ENCODE results near the gene SH3RF2.

SH3RF2 gene

DNA sequence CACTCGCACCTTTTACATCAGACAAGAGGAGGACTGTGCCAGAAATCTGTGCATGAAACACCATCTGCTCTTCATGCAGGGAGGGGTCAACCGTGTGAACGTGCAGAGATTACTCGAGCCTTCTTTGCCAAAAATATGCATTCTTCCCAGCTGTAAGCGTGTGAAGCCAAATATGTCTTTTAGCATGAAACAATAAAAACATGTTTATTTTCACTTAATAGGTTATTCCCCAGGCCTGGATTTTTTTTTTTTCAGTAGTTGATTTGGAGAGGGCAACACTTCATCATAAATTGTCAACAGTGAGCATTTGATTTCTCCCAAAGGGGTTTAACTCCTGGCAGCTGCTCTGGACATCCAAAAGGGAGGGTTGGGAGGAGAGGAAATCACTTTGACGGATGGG is 145.2 kb downstream of the SH3RF2 start:
- no peak overlapping the region for H3K27ac ChIP-seq (ENCODE audit: low read length)
- H3K4me1 ChIP-seq (ENCODE audit: control insufficient read depth, insufficient read depth, low read length): no peaks in the 10 kb centered on the region
- peaks cover 0 to 6% of the 10 kb centered on the region in 2 donors for H3K27me3 ChIP-seq (ENCODE audit: control insufficient read depth in 1 of 2, insufficient read depth in 2 of 2, low read length in 2 of 2)
- H3K4me3 ChIP-seq (ENCODE audit: low read length in 2 of 2): no peak overlapping the region
- peaks cover 0 to 2% of the 10 kb centered on the region in 2 donors for H3K9me3 ChIP-seq (ENCODE audit: control insufficient read depth in 2 of 2, low read length in 2 of 2)
- H3K9ac ChIP-seq (ENCODE audit: low read length in 2 of 2): no peak overlapping the region
- H3K36me3 ChIP-seq (ENCODE audit: control insufficient read depth in 2 of 2, insufficient read depth in 2 of 2, low read length in 2 of 2): no peaks in the 10 kb centered on the region

DNA sequence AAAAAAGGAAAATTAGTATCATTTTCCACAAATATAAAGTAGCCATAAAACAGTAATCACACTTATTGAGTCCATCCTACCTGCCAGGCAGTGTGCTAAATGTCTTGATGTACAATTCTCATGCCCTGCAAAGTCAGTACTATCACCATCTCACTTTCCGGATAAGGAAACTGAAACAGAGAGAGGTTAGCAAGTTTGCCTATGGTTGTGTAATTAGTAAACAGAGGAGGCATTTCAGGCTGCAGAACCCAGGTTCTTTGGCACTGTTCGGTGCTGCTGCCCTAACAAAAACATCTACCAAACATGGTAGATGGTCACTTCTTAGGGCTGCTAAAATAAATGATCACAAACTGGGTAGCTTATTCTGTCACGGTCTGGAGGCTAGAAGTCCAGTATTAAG is 146.4 kb downstream of the SH3RF2 start:
- Histone ChIP-seq H3K9me3 (ENCODE audit: control insufficient read depth in 2 of 2, low read length in 2 of 2) (peaks cover 0 to 2% of the 10 kb centered on the region in 2 donors), H3K9ac (ENCODE audit: low read length in 2 of 2) (no peak overlapping the region), H3K4me3 (ENCODE audit: low read length in 2 of 2) (no peak overlapping the region), H3K4me1 (ENCODE audit: control insufficient read depth, insufficient read depth, low read length) (no peaks in the 10 kb centered on the region), H3K36me3 (ENCODE audit: control insufficient read depth in 2 of 2, insufficient read depth in 2 of 2, low read length in 2 of 2) (no peaks in the 10 kb centered on the region), H3K27ac (ENCODE audit: low read length) (no peak overlapping the region), H3K27me3 (ENCODE audit: control insufficient read depth in 1 of 2, insufficient read depth in 2 of 2, low read length in 2 of 2) (peaks cover 0 to 6% of the 10 kb centered on the region in 2 donors)

DNA sequence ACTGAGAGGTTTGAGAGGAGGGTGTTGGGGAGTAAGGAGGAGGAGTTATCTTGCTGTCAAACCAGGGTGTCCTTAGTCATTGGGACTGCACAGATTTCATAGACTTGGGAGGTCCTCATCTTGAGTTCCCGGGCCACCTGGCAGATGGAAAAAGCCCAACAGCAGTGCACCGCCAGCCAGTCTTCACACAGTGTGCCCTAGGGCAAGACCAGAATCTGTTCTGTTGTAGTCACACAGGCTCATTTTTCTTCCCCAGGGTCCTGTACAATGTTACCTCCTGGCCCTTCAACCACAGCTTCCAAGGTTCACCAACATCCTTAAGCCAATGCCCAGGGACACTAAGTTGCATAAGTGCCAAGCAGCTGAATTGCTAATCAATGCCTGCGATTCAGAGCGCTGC is 148.0 kb downstream of the SH3RF2 start:
- peaks cover 0 to 6% of the 10 kb centered on the region in 2 donors for H3K27me3 ChIP-seq (ENCODE audit: control insufficient read depth in 1 of 2, insufficient read depth in 2 of 2, low read length in 2 of 2)
- no peaks in the 10 kb centered on the region for H3K4me1 ChIP-seq (ENCODE audit: control insufficient read depth, insufficient read depth, low read length)
- H3K9me3 ChIP-seq (ENCODE audit: control insufficient read depth in 2 of 2, low read length in 2 of 2): no peaks in the 10 kb centered on the region
- H3K9ac ChIP-seq (ENCODE audit: low read length in 2 of 2): no peak overlapping the region
- no peak overlapping the region for H3K27ac ChIP-seq (ENCODE audit: low read length)
- H3K4me3 ChIP-seq (ENCODE audit: low read length in 2 of 2): no peak overlapping the region
- H3K36me3 ChIP-seq (ENCODE audit: control insufficient read depth in 2 of 2, insufficient read depth in 2 of 2, low read length in 2 of 2): no peaks in the 10 kb centered on the region

DNA sequence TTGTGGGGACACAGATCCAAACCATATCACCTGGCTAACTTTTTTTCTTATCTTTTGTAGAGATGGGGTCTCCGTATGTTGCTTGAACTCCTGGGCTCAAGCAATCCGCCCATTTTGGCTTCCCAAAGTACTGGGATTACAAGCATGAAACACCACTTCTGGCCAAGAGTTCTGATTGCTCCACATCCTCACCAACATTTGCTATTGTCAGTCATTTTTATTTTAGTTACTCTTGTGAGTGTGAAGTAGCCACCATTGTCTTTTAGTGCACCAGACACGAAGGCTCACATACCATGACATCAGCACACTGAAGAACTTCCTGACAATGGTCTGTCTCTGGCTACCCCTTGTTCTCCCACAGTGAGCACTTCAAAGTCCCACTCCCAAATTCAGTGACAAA is 151.7 kb downstream of the SH3RF2 start:
- no peak overlapping the region for H3K4me3 ChIP-seq (ENCODE audit: low read length in 2 of 2)
- no peaks in the 10 kb centered on the region for H3K36me3 ChIP-seq (ENCODE audit: control insufficient read depth in 2 of 2, insufficient read depth in 2 of 2, low read length in 2 of 2)
- no peaks in the 10 kb centered on the region for H3K4me1 ChIP-seq (ENCODE audit: control insufficient read depth, insufficient read depth, low read length)
- H3K27ac ChIP-seq (ENCODE audit: low read length): no peak overlapping the region
- H3K9me3 ChIP-seq (ENCODE audit: control insufficient read depth in 2 of 2, low read length in 2 of 2): no peaks in the 10 kb centered on the region
- H3K27me3 ChIP-seq (ENCODE audit: control insufficient read depth in 1 of 2, insufficient read depth in 2 of 2, low read length in 2 of 2): peaks cover 0 to 4% of the 10 kb centered on the region in 2 donors
- H3K9ac ChIP-seq (ENCODE audit: low read length in 2 of 2): no peak overlapping the region

DNA sequence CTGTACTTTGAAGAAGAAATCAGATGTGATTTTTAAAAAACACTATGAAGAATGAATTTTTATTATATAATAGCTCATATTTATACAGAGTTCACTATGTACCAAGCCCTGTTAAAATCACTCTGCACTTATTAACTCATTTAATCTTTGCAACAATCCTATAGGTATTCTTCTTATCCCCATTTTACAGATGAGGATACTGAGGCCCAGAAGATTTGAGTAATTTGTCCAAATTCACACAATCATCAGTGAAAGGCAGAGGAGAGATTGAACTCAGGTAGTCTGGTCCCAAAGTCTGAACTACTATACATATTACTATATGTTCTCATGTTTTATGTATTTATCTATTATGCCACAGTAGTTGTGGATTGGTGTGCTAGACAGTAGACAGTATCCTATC is 152.9 kb downstream of the SH3RF2 start:
- no peak overlapping the region for H3K4me3 ChIP-seq (ENCODE audit: low read length in 2 of 2)
- no peaks in the 10 kb centered on the region for H3K9me3 ChIP-seq (ENCODE audit: control insufficient read depth in 2 of 2, low read length in 2 of 2)
- H3K27me3 ChIP-seq (ENCODE audit: control insufficient read depth in 1 of 2, insufficient read depth in 2 of 2, low read length in 2 of 2): no peaks in the 10 kb centered on the region
- no peaks in the 10 kb centered on the region for H3K4me1 ChIP-seq (ENCODE audit: control insufficient read depth, insufficient read depth, low read length)
- no peak overlapping the region for H3K9ac ChIP-seq (ENCODE audit: low read length in 2 of 2)
- no peaks in the 10 kb centered on the region for H3K36me3 ChIP-seq (ENCODE audit: control insufficient read depth in 2 of 2, insufficient read depth in 2 of 2, low read length in 2 of 2)
- no peak overlapping the region for H3K27ac ChIP-seq (ENCODE audit: low read length)

DNA sequence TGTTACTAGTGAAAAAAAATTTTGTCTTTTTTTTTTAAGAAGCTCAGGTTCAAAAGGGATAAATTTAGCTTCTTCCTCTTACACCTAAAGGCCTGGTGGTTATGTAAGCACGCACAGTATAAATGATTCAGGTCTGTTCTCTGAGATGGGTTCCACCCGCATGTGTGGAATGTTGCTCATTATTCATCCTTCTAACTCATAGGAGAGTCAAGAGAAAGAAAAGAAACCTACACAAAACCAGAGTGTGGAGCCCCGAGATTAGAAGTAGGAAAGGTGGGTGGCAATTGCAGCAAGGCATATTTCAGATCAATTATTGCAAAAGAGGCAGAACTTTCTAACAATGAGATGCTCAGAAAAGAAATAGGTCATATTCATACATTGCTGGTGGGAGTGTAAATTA is 155.5 kb downstream of the SH3RF2 start:
- H3K4me3 ChIP-seq (ENCODE audit: low read length in 2 of 2): no peak overlapping the region
- H3K9me3 ChIP-seq (ENCODE audit: control insufficient read depth in 2 of 2, low read length in 2 of 2): no peaks in the 10 kb centered on the region
- H3K9ac ChIP-seq (ENCODE audit: low read length in 2 of 2): no peak overlapping the region
- H3K4me1 ChIP-seq (ENCODE audit: control insufficient read depth, insufficient read depth, low read length): no peaks in the 10 kb centered on the region
- H3K36me3 ChIP-seq (ENCODE audit: control insufficient read depth in 2 of 2, insufficient read depth in 2 of 2, low read length in 2 of 2): no peaks in the 10 kb centered on the region
- no peak overlapping the region for H3K27ac ChIP-seq (ENCODE audit: low read length)
- peaks cover 0 to 2% of the 10 kb centered on the region in 2 donors for H3K27me3 ChIP-seq (ENCODE audit: control insufficient read depth in 1 of 2, insufficient read depth in 2 of 2, low read length in 2 of 2)

DNA sequence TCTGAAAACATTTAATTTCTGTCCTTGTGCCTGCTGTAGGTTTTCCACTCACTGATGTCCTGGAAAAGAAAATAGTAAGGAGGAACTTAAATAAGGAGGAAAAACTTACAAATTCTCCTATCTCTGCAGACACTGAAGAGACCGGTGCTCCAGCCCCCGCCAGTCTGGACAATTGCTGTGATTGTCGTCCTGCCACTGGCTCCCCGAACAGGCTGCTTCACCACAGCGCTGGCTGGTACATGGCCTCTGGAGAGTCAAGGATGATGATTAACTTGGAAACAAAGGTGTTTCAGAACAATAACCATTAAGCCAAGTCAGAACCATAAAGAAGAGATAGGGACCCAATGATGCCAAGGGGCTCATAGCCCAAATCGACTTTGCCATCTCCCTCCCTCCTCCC is 161.7 kb downstream of the SH3RF2 start:
- Histone ChIP-seq H3K27me3 (ENCODE audit: control insufficient read depth in 1 of 2, insufficient read depth in 2 of 2, low read length in 2 of 2) (peaks cover 0 to 2% of the 10 kb centered on the region in 2 donors), H3K27ac (ENCODE audit: low read length) (no peak overlapping the region), H3K4me1 (ENCODE audit: control insufficient read depth, insufficient read depth, low read length) (no peaks in the 10 kb centered on the region), H3K9ac (ENCODE audit: low read length in 2 of 2) (no peak overlapping the region), H3K4me3 (ENCODE audit: low read length in 2 of 2) (no peak overlapping the region), H3K36me3 (ENCODE audit: control insufficient read depth in 2 of 2, insufficient read depth in 2 of 2, low read length in 2 of 2) (no peaks in the 10 kb centered on the region), H3K9me3 (ENCODE audit: control insufficient read depth in 2 of 2, low read length in 2 of 2) (no peaks in the 10 kb centered on the region)

DNA sequence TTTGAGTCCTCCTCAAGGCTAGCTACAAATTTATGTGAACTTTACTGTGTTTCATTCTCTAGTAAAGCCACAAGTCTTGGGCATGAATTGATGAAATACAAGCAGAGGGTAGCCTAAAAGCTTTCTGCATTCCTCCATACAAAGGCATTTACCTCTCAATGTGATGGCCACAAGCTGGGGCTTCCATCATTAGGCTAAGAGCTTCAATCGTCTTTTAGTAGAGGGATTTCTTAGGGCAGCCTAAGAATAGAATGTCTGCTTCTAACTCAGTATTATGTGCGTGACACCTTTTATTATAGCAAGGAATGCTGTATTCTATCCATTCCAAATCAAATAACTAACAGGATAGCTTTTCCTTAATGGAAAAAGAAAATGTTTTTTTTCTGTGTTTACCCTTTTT is 165.3 kb downstream of the SH3RF2 start:
- Histone ChIP-seq H3K9ac (ENCODE audit: low read length in 2 of 2) (no peak overlapping the region), H3K4me1 (ENCODE audit: control insufficient read depth, insufficient read depth, low read length) (no peaks in the 10 kb centered on the region), H3K36me3 (ENCODE audit: control insufficient read depth in 2 of 2, insufficient read depth in 2 of 2, low read length in 2 of 2) (peaks cover 2 to 5% of the 10 kb centered on the region in 2 donors), H3K9me3 (ENCODE audit: control insufficient read depth in 2 of 2, low read length in 2 of 2) (no peaks in the 10 kb centered on the region), H3K4me3 (ENCODE audit: low read length in 2 of 2) (no peak overlapping the region), H3K27ac (ENCODE audit: low read length) (no peak overlapping the region), H3K27me3 (ENCODE audit: control insufficient read depth in 1 of 2, insufficient read depth in 2 of 2, low read length in 2 of 2) (no peaks in the 10 kb centered on the region)

DNA sequence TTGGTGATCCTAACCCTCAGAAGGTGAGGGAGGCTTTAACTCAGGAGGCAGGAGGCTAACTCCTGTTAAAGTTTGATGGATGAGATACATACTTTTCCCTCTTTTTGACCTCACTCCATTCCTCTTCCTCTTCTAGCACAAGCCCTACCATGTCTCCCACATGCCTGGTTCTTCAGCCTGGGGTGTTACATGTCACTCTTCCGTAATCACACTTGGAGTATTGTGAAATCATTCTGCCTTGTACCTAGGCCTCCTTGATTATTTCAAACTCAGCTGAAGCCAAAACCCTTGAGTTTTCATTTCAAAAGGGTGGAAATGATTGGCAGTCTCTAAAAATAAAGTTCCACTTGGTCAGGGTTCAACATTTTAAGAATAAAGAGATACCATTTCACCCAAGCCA is 167.2 kb downstream of the SH3RF2 start:
- no peak overlapping the region for H3K27ac ChIP-seq (ENCODE audit: low read length)
- H3K27me3 ChIP-seq (ENCODE audit: control insufficient read depth in 1 of 2, insufficient read depth in 2 of 2, low read length in 2 of 2): no peaks in the 10 kb centered on the region
- H3K9ac ChIP-seq (ENCODE audit: low read length in 2 of 2): no peak overlapping the region
- H3K4me3 ChIP-seq (ENCODE audit: low read length in 2 of 2): no peak overlapping the region
- no peaks in the 10 kb centered on the region for H3K9me3 ChIP-seq (ENCODE audit: control insufficient read depth in 2 of 2, low read length in 2 of 2)
- H3K36me3 ChIP-seq (ENCODE audit: control insufficient read depth in 2 of 2, insufficient read depth in 2 of 2, low read length in 2 of 2): peaks cover 2 to 5% of the 10 kb centered on the region in 2 donors
- H3K4me1 ChIP-seq (ENCODE audit: control insufficient read depth, insufficient read depth, low read length): no peaks in the 10 kb centered on the region

DNA sequence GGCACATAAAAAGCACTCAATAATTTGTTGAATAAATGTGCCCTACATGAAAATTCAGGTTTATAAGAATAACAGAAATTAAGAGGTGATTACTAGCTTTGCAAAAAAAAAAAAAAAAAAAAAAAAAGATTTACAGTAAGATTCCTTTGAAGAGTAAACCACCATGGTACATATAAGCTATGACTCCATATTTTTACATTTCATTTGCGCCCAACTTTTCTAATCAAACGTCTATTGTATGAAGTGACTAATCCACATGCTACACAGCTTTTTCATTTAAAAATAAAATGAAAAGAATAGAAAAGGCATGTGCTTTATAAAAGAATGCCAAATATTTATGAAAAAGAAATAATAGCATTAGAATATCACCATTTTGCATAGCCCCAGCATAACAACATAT is 169.1 kb downstream of the SH3RF2 start, which contains the start of gene PLAC8L1:
Gene PLAC8L1, minus strand, starts transcription at position 101 of the 400 bp plus-strand sequence. CDS start 1,266 bp downstream, outside the sequence.
- Histone ChIP-seq H3K27ac (ENCODE audit: low read length) (no peak within 1 kb of the TSS), H3K4me3 (ENCODE audit: low read length in 2 of 2) (no peak within 1 kb of the TSS), H3K27me3 (ENCODE audit: control insufficient read depth in 1 of 2, insufficient read depth in 2 of 2, low read length in 2 of 2) (no peaks in the 10 kb centered on the region), H3K9me3 (ENCODE audit: control insufficient read depth in 2 of 2, low read length in 2 of 2) (no peaks in the 10 kb centered on the region), H3K9ac (ENCODE audit: low read length in 2 of 2) (no peak within 1 kb of the TSS), H3K4me1 (ENCODE audit: control insufficient read depth, insufficient read depth, low read length) (no peaks in the 10 kb centered on the region), H3K36me3 (ENCODE audit: control insufficient read depth in 2 of 2, insufficient read depth in 2 of 2, low read length in 2 of 2) (peaks cover 2 to 5% of the 10 kb centered on the region in 2 donors)

DNA sequence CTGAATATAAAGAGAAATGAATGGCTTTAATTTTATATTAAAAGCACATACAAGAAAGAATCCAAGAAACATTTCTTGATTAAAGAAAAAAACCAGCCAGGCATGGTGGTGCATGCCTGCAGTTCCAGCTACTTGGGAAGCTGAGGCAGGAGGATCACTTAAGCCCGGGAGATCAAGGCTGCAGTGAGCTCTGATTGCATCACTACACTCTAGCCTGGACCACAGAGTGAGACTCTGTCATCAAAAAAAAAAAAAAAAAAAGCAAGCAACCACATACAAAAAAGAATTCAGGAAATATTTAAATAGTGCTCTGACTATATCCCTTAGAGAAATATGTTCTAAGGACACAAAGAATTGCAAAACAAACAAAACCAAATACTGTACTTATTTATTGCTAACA is 171.5 kb downstream of the SH3RF2 start:
- Histone ChIP-seq H3K9ac (ENCODE audit: low read length in 2 of 2) (no peak overlapping the region), H3K9me3 (ENCODE audit: control insufficient read depth in 2 of 2, low read length in 2 of 2) (no peaks in the 10 kb centered on the region), H3K27ac (ENCODE audit: low read length) (no peak overlapping the region), H3K4me3 (ENCODE audit: low read length in 2 of 2) (no peak overlapping the region), H3K36me3 (ENCODE audit: control insufficient read depth in 2 of 2, insufficient read depth in 2 of 2, low read length in 2 of 2) (peaks cover 3 to 7% of the 10 kb centered on the region in 2 donors), H3K27me3 (ENCODE audit: control insufficient read depth in 1 of 2, insufficient read depth in 2 of 2, low read length in 2 of 2) (no peaks in the 10 kb centered on the region), H3K4me1 (ENCODE audit: control insufficient read depth, insufficient read depth, low read length) (no peaks in the 10 kb centered on the region)
